ENCODE results near the gene NCAM1.
"Not testable (repeated sequence)": the region's sequence is repeated elsewhere in the genome, so short reads cannot be mapped to it uniquely, and the experiment has no call there.

NCAM1 gene

GRCh38 chr11:113276466-113276865 lies 315.2 kb downstream of the NCAM1 start:
- DNase-seq (ENCODE audit: low spot score), result no peak

- DNase-seq (ENCODE audit: low spot score), result no peak
Measured at GRCh38 chr11:113277907-113278306, 316.7 kb downstream of the NCAM1 start.

DNA sequence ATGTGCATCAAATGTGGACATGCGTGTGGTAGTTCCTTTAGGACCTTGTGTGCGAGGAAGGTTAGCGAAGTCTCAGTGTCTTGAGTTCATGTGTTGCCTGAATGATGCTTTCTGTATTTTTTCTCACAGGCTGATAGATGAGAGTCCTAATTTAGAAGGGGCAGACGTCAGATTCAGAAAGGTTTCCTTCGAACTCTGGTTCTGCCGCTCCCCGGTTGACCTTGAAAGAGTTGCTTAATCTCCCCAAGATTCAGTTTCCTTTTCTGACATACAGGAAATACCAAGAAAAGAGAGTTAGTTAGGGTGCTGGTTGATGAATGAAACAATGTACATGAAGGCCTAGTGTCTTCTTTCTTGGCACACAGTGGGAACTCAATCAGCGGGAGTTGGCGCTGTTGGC lies 317.3 kb downstream of the NCAM1 start:
- DNase-seq (ENCODE audit: low spot score), result no peak

- DNase-seq (ENCODE audit: low spot score), result no peak
Measured at GRCh38 chr11:113278925-113279324, 317.7 kb downstream of the NCAM1 start.

- no peak for DNase-seq (ENCODE audit: low spot score)
Measured at GRCh38 chr11:113279591-113279990, 318.4 kb downstream of the NCAM1 start.

DNA sequence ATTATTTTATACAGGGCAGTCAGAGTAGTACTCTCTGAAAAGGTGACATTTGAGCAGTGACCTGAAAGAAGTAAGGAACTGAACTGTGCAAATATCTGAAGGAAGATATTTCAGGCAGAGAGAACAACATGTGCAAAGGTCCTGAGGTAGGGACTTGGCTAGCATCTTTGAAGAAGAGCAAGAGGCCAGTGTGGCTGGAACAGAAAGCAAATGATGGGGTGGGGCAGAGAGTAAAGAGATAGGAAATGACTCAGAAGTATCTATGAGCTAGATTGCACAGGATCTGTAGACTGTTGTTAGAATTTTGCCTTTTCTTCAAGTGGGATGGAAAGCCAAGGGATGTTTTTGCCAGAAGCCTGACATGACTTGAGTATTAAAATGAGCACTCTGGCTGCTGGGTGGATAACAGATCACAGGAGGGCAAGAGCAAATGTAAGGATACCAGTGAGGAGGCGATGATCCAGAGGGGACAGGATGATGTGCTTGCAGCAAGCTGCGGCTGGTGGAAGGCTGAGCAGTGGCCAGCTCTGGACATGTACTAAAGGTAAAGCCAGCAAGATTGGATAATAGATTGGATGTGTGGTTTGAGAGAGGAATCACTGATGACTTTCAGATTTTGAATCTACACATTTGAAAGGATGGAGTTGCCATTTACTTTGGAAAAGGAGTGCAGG lies 320.0 kb downstream of the NCAM1 start:
- no peak for DNase-seq (ENCODE audit: low spot score)

GRCh38 chr11:113282898-113283437 lies 321.7 kb downstream of the NCAM1 start:
- DNase-seq (ENCODE audit: low spot score), result no peak

DNA sequence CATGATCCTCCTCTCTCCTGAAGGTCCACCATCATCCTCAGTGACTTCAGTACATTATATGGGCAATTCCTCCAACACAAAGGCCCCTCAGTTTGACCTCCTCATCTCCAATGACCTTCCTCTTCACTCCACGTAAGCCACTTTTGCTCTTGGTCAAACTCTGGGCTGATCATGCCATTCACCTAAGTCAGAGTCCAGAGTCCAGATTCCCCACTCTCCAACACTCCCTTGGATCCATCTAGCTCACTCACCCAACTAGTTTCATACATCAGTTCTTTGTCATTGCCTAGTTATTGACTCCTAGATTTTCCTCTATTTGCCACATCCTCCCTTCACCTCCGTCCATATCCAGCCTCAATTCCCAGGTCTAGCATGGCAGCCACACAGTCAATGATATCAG lies 322.7 kb downstream of the NCAM1 start:
- no peak for DNase-seq (ENCODE audit: low spot score)

GRCh38 chr11:113286009-113286408 lies 324.8 kb downstream of the NCAM1 start:
- DNase-seq (ENCODE audit: low spot score), result no peak

- DNase-seq (ENCODE audit: low spot score), result peak; percentile 43
Measured at GRCh38 chr11:113286509-113287497, 325.6 kb downstream of the NCAM1 start.

GRCh38 chr11:113287801-113288200 lies 326.6 kb downstream of the NCAM1 start:
- no peak for DNase-seq (ENCODE audit: low spot score)

GRCh38 chr11:113288286-113288863 lies 327.2 kb downstream of the NCAM1 start:
- DNase-seq (ENCODE audit: low spot score), result no peak

DNA sequence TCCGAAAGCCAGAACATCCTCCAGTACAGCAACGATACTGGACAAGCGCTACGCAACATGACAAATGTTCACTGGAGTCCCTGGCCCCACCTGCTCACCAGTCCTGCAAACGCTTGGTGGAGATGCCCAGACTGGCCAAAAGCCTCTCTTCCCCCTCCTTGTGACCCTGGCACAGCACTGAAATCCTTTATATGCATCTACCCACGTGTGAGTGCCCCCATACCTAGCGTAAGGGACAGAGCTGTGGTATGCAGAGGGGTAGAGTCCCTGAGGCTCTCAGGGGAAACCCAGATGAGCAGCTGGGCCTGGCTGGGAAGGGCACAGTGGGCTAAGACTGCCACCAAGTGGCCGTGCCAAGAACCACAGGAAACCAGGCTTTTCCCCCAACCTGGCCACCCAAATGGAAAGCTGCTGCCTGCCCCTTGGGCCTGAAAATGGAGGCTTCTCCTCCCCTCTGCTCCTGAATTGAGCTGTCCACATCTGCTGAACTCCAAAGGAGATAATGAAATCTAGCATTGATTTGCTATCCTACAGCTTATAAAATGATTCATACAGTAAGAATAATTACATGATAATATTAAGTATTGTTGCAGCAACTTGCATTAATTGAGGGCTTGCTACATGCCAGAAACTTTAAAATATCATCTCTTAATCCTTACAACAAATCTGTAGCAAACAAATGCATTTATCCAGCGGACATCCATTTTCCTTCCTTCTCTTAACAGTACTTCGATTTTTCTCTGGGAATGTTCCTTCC lies 328.4 kb downstream of the NCAM1 start:
- peak; percentile 81 for DNase-seq (ENCODE audit: low spot score)

GRCh38 chr11:113293936-113294335 lies 332.7 kb downstream of the NCAM1 start:
- DNase-seq (ENCODE audit: low spot score), result no peak

DNA sequence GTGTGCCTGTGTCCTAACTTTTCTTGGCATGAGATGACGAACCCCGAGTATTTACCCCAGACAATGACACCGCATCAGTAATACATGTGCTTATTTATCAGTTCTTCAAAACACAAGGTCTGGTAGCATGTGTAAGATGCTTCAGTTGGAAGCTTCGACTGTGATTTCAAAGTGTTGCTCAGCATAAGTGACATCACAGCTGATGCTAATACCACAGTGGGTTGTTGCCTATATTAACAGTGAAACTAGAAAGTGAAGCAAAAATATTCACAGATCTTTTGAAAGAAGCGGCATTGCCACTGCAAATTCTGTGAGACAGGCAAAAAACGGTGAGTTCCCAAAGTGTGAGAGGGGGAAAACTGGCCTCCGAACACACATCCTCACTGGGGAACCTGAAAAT lies 334.8 kb downstream of the NCAM1 start:
- no peak for DNase-seq (ENCODE audit: low spot score)

GRCh38 chr11:113296447-113297205 lies 335.4 kb downstream of the NCAM1 start:
- no peak for DNase-seq (ENCODE audit: low spot score)

- DNase-seq (ENCODE audit: low spot score), result not testable (repeated sequence)
Measured at GRCh38 chr11:113298496-113298895, 337.3 kb downstream of the NCAM1 start.

DNA sequence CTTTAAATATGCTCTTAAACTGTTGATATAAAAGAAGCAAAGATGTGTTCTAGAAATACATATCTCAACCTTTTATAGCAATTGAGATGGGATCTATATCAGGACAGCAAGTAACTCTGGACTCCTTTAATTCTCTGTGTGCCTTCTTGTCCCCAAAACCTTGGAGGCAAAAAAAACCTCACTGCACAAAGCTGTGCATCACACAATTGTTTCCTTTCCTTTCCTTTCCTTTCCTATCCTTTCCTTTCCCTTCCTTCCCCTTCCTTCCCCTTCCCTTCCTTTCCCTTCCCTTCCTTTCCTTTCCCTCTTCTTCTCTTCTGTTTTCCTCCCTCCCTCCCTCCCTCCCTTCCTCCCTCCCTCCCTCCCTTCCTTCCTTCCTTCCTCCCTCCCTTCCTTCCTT lies 343.7 kb downstream of the NCAM1 start:
- DNase-seq (ENCODE audit: low spot score), result no peak

- DNase-seq (ENCODE audit: low spot score), result peak; percentile 82
Measured at GRCh38 chr11:113305440-113306336, 344.5 kb downstream of the NCAM1 start.

DNA sequence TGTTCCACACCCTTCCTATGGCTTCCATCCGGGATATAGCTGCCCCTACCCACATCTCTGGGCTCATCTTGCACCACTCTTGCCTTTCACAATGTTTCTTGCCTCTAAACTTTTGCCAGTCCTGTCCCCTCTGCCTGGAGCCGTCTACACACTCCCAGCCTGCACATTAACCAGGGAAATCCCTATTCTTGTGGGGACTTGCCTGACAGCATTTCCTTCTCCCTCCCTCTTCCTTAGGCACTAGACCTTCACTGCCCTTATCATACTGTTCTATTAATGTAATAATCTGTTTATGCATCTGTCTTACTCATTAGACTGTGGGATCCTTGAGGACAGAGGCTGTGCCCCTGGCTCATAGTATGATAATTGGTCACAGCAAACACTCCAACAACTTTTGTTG lies 347.4 kb downstream of the NCAM1 start:
- DNase-seq (ENCODE audit: low spot score), result no peak

All from AG08395 (cell line).